DOHH2 (cell line): ENCODE data around the gene TBL1X.

Experiments
- CTCF ChIP-seq: fragments of 200-600 bp; sonication (generic); IDR thresholded peaks from one replicate; pipeline ENCODE4 v1.5.1; 2014; ENCODE audit warnings: antibody characterized with exemption, mild to moderate bottlenecking, low read depth, low read length; ENCODE audit not compliant: poor library complexity, severe bottlenecking
- EZH2phosphoT487 ChIP-seq: fragments of 200-600 bp; sonication (generic); IDR thresholded peaks from 2 replicates; pipeline ENCODE4 v1.6.1; 2017; ENCODE audit warnings: borderline replicate concordance, mild to moderate bottlenecking, antibody characterized with exemption, low read length, moderate library complexity, mixed read lengths

- no peak for TF ChIP-seq CTCF
- TF ChIP-seq EZH2phosphoT487, result no peak
Observed at GRCh38 chrX:9775930-9776329, 311.1 kb downstream of the TBL1X start.
